HK-2 (cell line): ENCODE results near the gene KLK12.

ENCODE experiments used
- DNase-seq: peaks from one replicate; pipeline ENCODE4 v3.0.0-alpha.2; 2018; ENCODE audit not compliant: unreplicated experiment

The KLK12 gene

GRCh38 chr19:51047031-51047335 is 12.2 kb upstream of the KLK12 start:
- no peak for DNase-seq

GRCh38 chr19:51044327-51044726 is 9.5 kb upstream of the KLK12 start:
- no peak for DNase-seq

- DNase-seq, result no peak
Observed at GRCh38 chr19:51043497-51043896, 8.7 kb upstream of the KLK12 start.

- no peak for DNase-seq
Observed at GRCh38 chr19:51040151-51040550, 5.3 kb upstream of the KLK12 start.

DNA sequence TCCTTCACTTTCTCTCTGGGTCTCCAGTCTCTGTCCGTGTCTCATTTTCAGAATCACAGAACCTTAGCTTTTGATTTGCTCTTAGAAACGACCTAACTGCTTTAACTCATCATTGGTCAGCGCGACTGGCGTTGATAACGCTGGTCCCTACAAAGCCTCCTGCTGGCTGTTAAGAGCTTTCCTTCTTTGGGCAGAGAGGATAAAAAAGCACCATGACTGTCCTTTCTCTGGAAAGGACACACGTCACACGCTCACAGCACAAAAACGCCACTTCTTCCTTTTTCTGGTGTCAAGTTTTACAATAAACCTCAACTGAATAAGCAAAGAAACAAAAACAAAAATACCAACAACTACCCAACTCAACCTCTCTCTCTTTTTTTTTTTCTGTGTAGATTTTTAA is 1.7 kb upstream of the KLK12 start:
- DNase-seq, result no peak

DNA sequence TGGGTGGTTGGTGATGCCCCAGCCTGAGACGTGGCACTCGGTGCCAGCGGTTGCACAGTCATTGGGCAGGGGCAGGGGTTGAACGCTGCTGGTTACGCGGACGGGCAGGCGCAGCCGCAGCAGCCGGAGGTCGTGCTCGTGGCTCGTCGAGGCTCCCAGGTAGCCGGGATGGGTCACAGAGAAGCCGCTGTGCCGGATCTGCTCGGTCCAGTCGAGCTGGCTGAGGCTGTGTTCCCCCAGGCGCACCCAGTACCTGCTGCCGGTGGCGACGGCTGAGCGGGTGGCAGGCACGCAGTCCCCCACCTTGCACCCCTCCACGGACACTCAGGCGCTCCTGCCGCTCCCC is 2.9 kb downstream of the KLK12 start:
- no peak for DNase-seq

DNA sequence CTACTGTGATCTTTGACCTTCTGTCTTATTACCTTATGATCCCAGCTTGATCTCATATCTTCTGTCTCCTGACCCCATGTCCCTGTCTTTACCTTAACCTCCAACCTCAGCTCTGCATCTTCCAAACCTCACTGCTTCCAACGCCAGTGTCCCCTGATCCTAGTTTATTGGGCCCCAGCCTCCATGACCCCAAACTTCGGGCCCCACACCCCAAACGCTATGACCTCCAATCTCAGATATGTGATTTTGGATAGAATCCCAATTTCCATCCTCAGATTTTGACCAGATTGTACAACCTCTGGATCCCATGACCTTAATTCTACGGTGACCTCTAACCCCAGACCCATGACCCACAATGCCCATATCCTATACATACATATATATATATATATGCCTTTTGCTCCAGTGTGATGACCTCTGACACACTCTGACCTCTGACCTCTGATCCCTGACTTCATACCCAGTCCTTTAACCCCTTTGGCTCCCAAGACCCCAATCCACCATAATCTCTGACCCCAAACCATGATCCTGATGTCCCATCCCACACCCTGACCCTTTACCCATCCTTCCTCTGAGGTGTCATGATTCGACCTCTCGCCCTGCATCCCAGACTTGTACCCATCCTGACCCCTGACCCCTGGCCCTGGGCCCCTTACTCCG is 3.5 kb downstream of the KLK12 start:
- DNase-seq, result no peak

DNA sequence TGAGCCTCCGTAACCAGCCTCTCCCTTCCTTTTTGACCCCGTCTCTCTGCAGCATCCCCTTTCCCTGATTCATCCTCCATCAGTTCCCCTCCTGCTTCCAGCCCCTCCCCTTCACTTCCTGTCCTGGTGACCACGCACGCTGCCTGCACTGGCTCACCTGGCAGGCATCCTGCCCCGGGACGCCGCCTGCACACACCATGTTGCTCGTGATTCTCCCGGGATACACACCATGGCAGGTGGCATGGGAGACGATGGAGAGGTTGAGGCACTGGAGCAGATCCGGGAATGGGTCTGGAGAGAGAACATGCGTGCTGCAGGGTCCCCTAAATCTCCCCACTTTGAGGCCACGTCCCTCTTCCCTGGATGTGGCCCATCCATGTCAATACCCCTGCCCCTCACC is 4.2 kb downstream of the KLK12 start:
- DNase-seq, result no peak

DNA sequence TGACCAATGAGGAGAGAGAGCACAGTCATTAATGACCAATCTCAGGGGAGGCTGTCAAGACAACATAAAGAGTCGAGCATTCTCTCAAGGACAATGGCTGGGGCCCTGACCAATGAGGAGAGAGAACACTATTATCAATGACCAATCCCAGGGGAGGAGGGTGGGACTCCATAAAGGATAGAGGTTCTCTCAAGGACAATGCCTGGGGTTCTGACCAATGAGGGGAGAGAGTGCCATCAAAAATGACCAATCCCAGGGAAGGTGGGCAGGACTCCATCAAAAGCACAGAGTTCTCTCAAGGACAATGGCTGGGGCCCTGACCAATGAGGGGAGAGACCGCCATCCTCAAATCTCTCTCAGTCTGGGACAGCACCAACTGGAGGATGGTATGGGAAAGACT is 5.1 kb downstream of the KLK12 start:
- DNase-seq, result no peak

DNA sequence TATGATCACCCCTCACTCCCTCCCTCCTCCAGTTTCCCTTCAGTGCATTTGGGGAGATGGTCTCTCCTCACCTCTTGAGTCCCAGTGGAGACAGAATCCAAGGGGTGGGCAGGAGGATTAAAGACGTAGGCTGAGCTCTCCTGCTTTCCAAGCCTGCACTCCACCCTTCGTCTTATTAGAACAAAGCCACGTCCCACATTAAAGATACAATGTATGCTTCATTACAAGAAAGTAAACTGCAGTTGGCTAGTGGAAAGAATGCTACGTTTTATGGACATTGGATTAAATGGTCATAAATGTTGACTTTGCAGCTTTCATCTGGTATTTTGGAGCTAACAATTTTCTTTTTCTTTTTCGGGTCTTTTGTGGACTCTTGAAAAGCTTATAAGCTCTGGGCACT is 6.9 kb downstream of the KLK12 start:
- DNase-seq, result no peak

DNA sequence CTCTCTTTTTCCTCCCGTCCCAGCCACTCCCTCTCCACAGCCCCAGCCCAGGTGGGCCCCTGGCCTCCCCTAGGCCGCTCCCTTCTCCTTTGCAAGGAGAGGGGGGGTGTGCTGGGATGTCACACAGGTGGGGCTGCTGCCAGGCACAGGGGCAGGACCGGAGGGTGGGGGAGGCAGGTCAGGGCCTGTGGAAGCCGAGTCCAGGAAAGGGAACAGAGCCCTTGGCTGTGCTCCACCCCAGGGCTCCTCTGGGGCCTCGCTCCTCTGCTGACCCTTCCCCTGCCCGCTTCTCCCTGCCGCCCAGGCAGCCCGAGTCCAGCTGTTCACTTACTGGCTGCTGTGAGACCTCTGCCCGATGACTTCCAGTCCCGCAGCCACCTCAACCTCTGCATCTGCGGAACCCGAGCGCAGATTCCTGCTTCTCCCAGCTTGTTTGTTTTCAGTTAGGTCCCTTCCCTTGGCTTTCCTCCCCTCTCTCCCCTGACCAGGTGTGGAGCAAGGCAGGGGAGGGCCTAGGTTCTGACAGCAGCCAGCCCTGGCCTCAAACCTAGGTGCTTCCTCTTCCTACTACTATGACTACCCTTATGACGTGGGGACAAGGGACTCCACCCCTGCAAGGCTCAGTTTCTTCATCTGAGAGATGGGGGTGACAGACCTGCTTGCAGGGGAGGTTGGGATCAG is 7.5 kb downstream of the KLK12 start:
- DNase-seq, result no peak

DNA sequence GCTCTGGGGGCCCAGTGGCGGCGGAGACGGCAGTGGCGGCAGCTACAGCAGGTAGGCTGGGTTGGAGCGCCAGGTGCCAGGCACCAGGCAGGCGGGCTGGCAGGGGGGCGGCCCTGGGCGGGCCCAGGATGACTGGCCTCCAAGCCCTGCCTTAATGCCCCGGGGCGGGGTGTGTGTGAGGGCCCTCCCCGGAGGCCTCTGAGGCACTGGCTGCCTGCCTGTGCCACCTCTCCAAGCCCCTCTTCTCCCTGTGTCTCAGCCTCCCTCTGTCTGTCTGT is 8.3 kb downstream of the KLK12 start, which contains the start of gene KLK11:
TSS of gene KLK11 (minus strand) at position 63 of the 278 bp plus-strand sequence. CDS start 985 bp downstream, outside the sequence.
- no peak for DNase-seq

DNA sequence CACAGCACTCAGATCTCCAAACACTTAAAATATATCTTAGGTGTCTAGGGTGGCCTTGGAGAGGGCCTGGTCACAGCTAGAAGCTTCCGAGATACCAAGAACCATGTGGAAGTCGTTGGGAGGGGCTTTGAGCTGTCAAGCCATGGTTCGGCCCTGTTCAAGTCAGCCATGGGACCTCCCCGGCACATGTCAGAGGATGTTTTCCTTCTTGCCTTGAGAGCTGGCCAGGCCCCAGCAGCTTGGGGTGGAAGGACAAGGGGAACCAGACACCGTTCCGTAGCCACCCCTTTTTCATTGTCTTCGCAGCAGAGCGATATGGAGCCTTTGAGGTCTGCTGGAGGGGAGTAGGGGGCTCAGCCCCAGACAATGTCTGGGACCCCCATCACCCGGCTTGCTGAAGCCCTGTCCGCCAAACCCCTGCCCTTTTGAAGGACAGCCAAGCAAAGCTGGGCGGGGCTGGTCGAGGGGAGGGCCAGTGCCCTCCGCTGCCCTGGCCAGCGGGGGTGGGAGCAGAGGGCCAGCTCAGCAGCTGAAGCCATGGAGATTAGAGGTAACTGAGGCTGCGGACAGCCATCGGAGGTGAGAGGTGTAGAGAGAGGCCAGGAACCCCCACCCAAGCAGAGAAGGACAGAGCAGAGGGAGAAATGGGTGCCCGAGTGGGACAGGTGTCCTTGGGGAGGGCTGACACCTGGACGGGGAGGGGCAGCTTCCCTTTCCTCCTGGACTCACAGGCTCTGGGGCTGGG is 8.8 kb downstream of the KLK12 start:
- DNase-seq, result no peak

GRCh38 chr19:51025401-51025800 is 9.4 kb downstream of the KLK12 start:
- no peak for DNase-seq

DNA sequence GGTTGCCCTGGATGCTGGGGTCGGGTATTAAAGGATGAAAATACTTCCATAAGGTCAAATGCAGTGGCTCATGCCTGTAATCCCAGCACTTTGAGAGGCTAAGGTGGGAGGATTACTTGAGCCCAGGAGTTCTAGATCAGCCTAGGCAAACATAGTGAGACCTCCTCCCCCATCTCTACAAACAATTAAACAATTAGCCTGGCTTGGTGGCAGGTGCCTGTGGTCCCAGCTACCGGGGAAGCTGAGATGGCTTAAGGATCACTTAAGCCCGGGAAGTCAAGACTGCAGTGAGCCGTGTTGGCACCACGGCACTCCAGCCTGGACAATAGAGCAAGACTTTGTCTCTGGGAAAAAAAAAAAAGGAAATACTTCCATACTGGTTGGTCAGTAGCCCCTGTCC is 9.9 kb downstream of the KLK12 start:
- DNase-seq, result no peak

DNA sequence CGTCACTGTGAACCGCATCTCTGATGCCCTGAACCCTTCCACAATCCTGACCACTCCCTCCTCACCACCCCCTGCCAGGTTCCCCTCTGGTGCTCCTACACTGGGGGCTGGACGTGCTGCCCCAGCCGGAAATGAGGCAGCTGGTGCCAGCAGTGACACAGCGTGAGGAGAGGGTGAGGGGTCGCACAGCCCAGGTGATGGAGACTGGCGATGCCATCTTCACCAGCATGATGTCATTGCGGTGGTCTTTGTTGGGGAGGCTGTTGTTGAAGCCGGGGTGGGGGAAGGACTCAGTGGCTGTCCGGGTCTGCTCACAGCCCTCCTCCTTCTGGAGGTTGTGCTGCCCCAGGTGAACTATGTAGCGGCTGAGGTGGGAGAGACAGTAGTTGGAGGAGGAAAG is 10.9 kb downstream of the KLK12 start:
- no peak for DNase-seq

DNA sequence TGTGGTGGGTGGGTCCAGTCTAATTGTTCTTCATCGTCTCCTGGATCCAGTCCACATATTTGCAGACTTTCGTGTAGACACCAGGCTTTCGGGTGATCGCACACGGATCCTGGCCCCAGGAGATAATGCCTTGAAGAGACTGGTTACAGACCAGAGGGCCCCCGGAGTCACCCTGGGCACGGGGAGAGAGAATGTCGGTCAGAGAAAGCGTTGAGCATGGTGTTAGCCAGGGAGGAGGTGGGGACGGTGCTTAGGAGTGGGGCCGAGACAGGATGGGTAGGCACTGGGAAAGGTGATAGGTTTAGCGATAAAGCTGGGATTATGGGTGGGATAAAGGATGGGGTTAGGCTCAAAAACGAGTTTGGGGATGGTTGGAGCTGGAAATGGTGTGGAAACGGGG is 12.3 kb downstream of the KLK12 start:
- no peak for DNase-seq

DNA sequence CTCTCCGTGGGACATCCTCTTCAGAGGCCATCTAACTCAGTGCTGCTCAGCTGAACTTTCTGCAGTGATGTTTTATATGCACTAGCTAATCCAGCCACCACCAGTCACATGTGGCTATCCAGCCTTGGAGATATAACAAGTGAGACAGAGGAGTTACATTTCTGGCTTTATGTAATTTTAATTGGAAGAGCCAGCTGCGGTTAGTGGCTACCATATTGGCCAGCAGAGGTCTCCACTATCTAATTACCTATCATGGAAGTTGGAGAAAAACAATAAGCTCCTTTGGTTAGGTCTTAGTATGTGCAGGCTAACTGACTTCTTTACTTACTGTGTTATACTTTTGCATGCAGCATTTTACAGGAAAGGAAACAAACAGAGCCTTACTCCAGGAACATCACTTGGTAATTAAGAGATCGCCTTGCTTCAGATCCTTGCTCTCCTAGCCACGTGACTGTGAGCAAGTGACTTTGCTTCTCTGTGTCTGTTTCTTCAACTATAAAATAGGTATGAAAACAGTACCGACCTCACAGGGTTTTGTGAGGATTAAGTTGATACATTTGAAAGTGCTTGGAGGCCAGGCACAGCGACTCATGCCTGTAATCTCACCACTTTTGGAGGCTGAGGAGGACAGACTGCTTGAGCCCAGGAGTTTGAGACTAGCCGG is 13.7 kb downstream of the KLK12 start:
- no peak for DNase-seq

GRCh38 chr19:51019544-51019925 is 15.3 kb downstream of the KLK12 start, which contains the start of gene KLK10:
Gene KLK10, minus strand, starts transcription at chr19:51019709. Its CDS starts 579 bp downstream, at chr19:51019130.
- DNase-seq, result no peak

DNA sequence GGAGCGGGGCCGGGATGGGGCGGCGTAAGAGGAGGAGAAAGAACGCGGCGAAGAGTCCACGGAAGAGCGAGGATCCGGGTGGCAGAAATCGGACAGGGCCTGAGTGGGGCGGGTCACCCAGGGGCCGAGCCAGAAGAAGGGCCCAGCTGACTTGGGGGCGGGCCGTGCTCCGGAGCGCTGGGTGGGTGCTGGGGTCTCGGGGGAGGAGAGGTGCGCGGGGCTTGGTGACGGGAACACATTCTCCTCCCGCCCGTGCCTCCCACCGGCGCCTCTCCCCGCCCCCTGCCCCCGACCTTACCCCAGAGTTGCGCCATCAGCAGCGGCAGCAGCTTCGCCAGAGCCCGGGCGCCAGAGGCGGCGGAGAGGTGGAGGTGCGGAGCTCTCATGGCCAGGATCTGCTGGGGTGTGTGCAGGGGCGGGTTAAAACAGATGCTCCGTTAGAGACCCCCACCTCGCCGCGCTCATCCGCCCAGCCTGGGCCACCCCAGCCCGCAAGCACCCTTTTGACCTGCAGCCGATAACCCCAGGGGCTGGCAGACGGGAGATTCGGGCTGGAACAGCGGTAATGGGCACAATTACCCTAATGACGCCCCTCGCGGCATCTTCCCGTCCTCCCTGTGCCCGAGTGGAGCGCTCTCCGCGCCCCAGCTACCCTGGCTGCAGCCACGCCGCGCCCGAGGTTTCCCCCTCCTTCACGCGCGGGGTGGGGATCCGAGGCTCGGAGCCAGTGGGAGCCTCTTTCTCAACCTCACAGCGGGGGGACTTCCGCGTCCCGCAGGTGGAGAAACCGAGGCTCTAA is 15.9 kb downstream of the KLK12 start:
- peak; percentile 6 for DNase-seq

DNA sequence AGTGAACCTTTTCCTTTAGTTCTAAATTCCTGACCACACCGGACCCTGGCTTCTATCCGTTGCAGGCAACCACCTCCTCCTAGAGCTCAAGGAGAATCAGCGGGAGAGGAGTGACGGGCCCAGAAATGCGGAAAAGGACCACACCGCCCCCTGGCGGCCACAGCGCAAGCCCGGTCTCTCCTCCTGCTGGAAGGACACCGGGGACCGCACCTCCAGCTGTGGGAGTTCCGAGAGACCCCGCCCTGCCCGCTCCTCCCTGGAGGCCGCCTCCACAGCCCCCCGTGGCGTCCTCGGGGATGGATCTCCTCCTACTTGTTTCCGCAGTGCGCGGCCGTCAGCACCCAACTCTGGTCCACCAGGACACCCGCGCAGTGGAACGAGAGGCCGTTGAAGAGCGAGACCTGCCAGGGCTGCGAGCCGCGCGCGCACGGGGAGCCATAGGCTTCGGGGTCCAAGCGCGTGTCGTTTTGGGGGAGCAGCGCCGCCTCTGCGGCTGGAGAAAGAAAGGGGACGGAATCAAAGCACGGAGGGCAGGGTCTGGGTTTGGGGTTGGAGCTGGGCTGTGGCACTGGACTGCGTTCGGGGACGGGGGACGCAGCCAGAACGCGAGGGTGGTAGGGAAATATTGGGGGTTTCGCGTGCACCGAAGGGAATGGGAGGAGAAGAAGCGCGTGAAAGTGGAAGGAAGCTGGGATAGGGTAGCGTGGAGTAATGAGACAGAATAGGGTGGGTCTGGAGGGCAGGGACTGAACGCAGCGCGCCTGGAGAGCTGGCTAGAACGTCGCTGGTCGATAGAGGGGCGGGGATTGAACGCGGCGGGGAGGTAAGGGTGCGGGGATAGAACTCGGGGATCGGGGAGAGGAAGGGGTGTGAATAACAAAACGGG is 17.8 kb downstream of the KLK12 start:
- DNase-seq, result peak; percentile 44
